Heart right ventricle (tissue), 16 donors: ENCODE data around the gene TULP4. TPM values are rescaled to one million over a fixed set of nuclear protein-coding genes. Genes with fewer than 3 reads are reported as not detected.
"Not testable (repeated sequence)": the region's sequence is repeated elsewhere in the genome, so short reads cannot be mapped to it uniquely, and the experiment has no call there.

Source experiments
- ATAC-seq, 8 donors: fragments of 200-7000 bp; cut with Tn5 transposase; one replicate each; pipeline ENCODE4 v1.9.1; 2020; ENCODE audit warnings: mild to moderate bottlenecking in 8 of 8, moderate library complexity in 8 of 8, moderate number of reproducible peaks in 1 of 8
- DNase-seq, 2 donors: peaks; one replicate each; pipeline ENCODE4 v3.0.0-alpha.2; 2020
- H3K27ac ChIP-seq, 10 donors: fragments of 200-600 bp; sonication (generic) in 2 of 10; one replicate each; pipeline versions ENCODE4 v1.5.0 to v1.8.0; 2020 to 2022; ENCODE audit warnings: mild to moderate bottlenecking in 3 of 10
- H3K27me3 ChIP-seq, 7 donors: fragments of 200-600 bp; one replicate each; pipeline ENCODE4 v1.8.0; 2021 to 2022; ENCODE audit warnings: mild to moderate bottlenecking in 2 of 7
- H3K36me3 ChIP-seq, 9 donors: fragments of 200-600 bp; sonication (generic) in 1 of 9; one replicate each; pipeline versions ENCODE4 v1.5.0 to v1.8.0; 2020 to 2022; ENCODE audit warnings: mild to moderate bottlenecking in 2 of 9
- H3K4me1 ChIP-seq, 9 donors: fragments of 200-600 bp; sonication (generic) in 1 of 9; one replicate each; pipeline versions ENCODE4 v1.5.0 to v1.8.0; 2020 to 2022; ENCODE audit warnings: mild to moderate bottlenecking in 4 of 9
- H3K4me3 ChIP-seq, 10 donors: fragments of 200-600 bp; sonication (generic) in 2 of 10; one replicate each; pipeline versions ENCODE4 v1.5.0 to v1.8.0; 2020 to 2022; ENCODE audit warnings: mild to moderate bottlenecking in 7 of 10, moderate library complexity in 2 of 10
- H3K9me3 ChIP-seq, 11 donors: fragments of 200-600 bp in 10 of 11; sonication (generic) in 2 of 11; one replicate each; pipeline versions ENCODE4 v1.5.0 to v1.8.0; 2013 to 2022; ENCODE audit warnings: mild to moderate bottlenecking in 2 of 11, control low read depth in 1 of 11, moderate library complexity in 1 of 11
- CTCF ChIP-seq, 9 donors: fragments of 200-600 bp; sonication (generic) in 2 of 9; IDR thresholded peaks; one replicate each; pipeline versions ENCODE4 v1.5.0 to v1.8.0; 2021 to 2022; ENCODE audit warnings: antibody characterized with exemption in 9 of 9, mild to moderate bottlenecking in 5 of 9, moderate library complexity in 1 of 9
- WGBS, 2 donors: extraction: QIAGEN DNeasy Blood & Tissue Kit; methylation state at CpG; one replicate each; pipeline ENCODE4 v1.1.7; 2013; ENCODE audit warnings: inconsistent platforms in 1 of 2; 5-methylcytosine and 5-hydroxymethylcytosine counted together
- intact Hi-C, 10 donors: fragments of 100-400 bp; cut with DNase I; formaldehyde crosslinking; loops; one replicate each; pipeline versions ENCODE4 v1.11.1 to v1.14.2; 2022
- polyA plus RNA-seq, 2 donors: library from polyadenylated mRNA; stranded (reverse); fragments of 200-250 nt; gene quantifications; one replicate each; pipeline ENCODE4 v1.2.3, GENCODE V29; 2013
- total RNA-seq, 10 donors: library from RNA; stranded (reverse); fragmentation: NEBNext Ultra II Directional in 3 of 10; extraction: Animal tissue kit (Norgen Biotek cat#: 25700) in 3 of 10; gene quantifications; one replicate each; pipeline versions ENCODE4 v1.2.1 to v1.2.4, GENCODE V29; 2021 to 2023
- donor health status: Arrhythmogenic right ventricular cardiomyopathy.
- donor health status: ischemic (EF 13 %, LVEDD 7.1; RV severe dilation, severe dysfunction).
- donor health status: healthy with polysubstance abuse.
- donor health status: DM: no; HTN: yes; CAD: no.
- donor health status: DM: no; HTN: no; CAD: no.
- donor health status: ischemic (EF 25% LVEDD 6.9; RV normal size, moderate dysfunction).
- donor health status: ischemic (EF 25% LVEDD 5.7; RV mildly dilated, moderate dysfunction).
- donor health status: healthy.
- donor health status: DM: yes; HTN: yes; CAD: no.
- donor health status: Ischemic cardiomyopathy.
- donor health status: ischemic (EF 35%, LVEDD 5.7; RV mildly dilated, moderate dysfunction).
- donor health status: nonischemic (EF 11% LVEDD 7.7; RV severe dilation, severe dysfunction).
- donor health status: DM: yes; HTN: yes; CAD: no.
- donor health status: PGD.
- donor health status: ischemic (EF 29% LVEDD 5.4; RV normal size, mild dysfunction).
- donor health status: nonischemic (EF 23%, LVEDD 6.1; RV moderate dilation, normal function).

TULP4 gene
- total and polyA plus RNA-seq, 12 donors, result 2.1 to 127 (median 99.2) TPM

GRCh38 chr6:158347335-158347734, 35.1 kb downstream of the TULP4 start:
- ATAC-seq (no peak), DNase-seq (no peak)
- Histone ChIP-seq H3K36me3 (no peaks in the 10 kb centered on the region), H3K4me3 (no peak overlapping the region), H3K9me3 (peaks cover 0 to 25% (median 0%) of the 10 kb centered on the region in 11 donors), H3K4me1 (no peaks in the 10 kb centered on the region), H3K27ac (no peak overlapping the region), H3K27me3 (no peaks in the 10 kb centered on the region)
- no peak for TF ChIP-seq CTCF (IDR thresholded peaks at IDR 0.05)
- intact Hi-C loops, result no loop called here
- 97 to 99% methylated on average over 2 of the region's 2 CpGs for WGBS, 2 donors

- 91 to 94% methylated on average over 42 to 47 of the region's 47 CpGs for WGBS, 2 donors
- DNase-seq, H3K4me3 ChIP-seq, H3K27ac ChIP-seq, H3K27me3 ChIP-seq, H3K36me3 ChIP-seq, intact Hi-C loops, ATAC-seq, H3K4me1 ChIP-seq: not testable (repeated sequence)
- H3K9me3 ChIP-seq, result peaks cover 0 to 25% (median 0%) of the 10 kb centered on the region in 11 donors
Measured at GRCh38 chr6:158348737-158349504, 36.7 kb downstream of the TULP4 start.

GRCh38 chr6:158349505-158350275, 37.4 kb downstream of the TULP4 start:
- intact Hi-C loops, H3K4me1 ChIP-seq, ATAC-seq, H3K27me3 ChIP-seq, H3K4me3 ChIP-seq, H3K27ac ChIP-seq, DNase-seq, H3K36me3 ChIP-seq: not testable (repeated sequence)
- 95 to 98% methylated on average over 49 to 54 of the region's 54 CpGs for WGBS, 2 donors
- peaks cover 0 to 25% (median 0%) of the 10 kb centered on the region in 11 donors for H3K9me3 ChIP-seq

- H3K36me3 ChIP-seq, intact Hi-C loops, DNase-seq, H3K27ac ChIP-seq, H3K4me3 ChIP-seq, H3K4me1 ChIP-seq, ATAC-seq, H3K27me3 ChIP-seq: not testable (repeated sequence)
- 98% methylated on average over 7 of the region's 7 CpGs for WGBS, 2 donors
- peaks cover 0 to 15% (median 0%) of the 10 kb centered on the region in 11 donors for H3K9me3 ChIP-seq
Measured at GRCh38 chr6:158350731-158351130, 38.5 kb downstream of the TULP4 start.

GRCh38 chr6:158353883-158354877, 41.9 kb downstream of the TULP4 start:
- 94% methylated on average over 13 of the region's 13 CpGs for WGBS, 2 donors
- DNase-seq (no peak), ATAC-seq (no peak)
- intact Hi-C loops, result no loop called here
- no peak overlapping the region for H3K4me3 ChIP-seq
- H3K36me3 ChIP-seq, result no peaks in the 10 kb centered on the region
- H3K9me3 ChIP-seq, result no peaks in the 10 kb centered on the region
- no peaks in the 10 kb centered on the region for H3K27me3 ChIP-seq
- H3K27ac ChIP-seq, result no peak overlapping the region
- peaks cover 0 to 9% (median 0%) of the 10 kb centered on the region in 9 donors for H3K4me1 ChIP-seq
- no peak for TF ChIP-seq CTCF (IDR thresholded peaks at IDR 0.05)
